IMR-90 (cell line): Measurements from ENCODE around the gene FXYD1. TPM values are rescaled to one million over a fixed set of nuclear protein-coding genes. Genes with fewer than 3 reads are reported as not detected.
A peak's percentile ranks its signal among the peaks of the same experiment; 100 is the strongest.

ENCODE experiments used
- ATAC-seq: fragments of 200-7000 bp; cut with Tn5 transposase; 2 replicates; pipeline ENCODE4 v1.9.1; 2020; ENCODE audit warnings: low read depth, mild to moderate bottlenecking, moderate library complexity
- BruUV-seq: library from RNA; stranded (reverse); fragments of 400-500 nt; replicated peaks from 2 replicates; lab custom pipeline; 2021; lab: Mats Ljungman, UMichigan
- CTCF ChIA-PET: fragments of 300-600 bp; formaldehyde crosslinking; extraction: SDS; loops from one replicate; lab custom pipeline; 2021; ENCODE audit warnings: antibody characterized with exemption; lab: Yijun Ruan, JAX
- POLR2A ChIA-PET: fragments of 300-600 bp; sonication (Branson Sonifier 250); formaldehyde crosslinking; loops from one replicate; lab custom pipeline; 2022; ENCODE audit warnings: antibody characterized with exemption; ENCODE audit not compliant: unreplicated experiment; lab: Charles Lee
- DNase-seq: peaks from one replicate; pipeline ENCODE4 v3.0.0; 2013
- H2AFZ ChIP-seq: replicated peaks from 2 replicates; pipeline ENCODE3; 2013; ENCODE audit warnings: low read length, mild to moderate bottlenecking; ENCODE audit not compliant: poor library complexity
- H2AK5ac ChIP-seq: 2 replicates; pipeline ENCODE4 v1.6.1; 2013; ENCODE audit warnings: low read depth, low read length, inconsistent platforms
- H2AK9ac ChIP-seq: replicated peaks from 2 replicates; pipeline ENCODE3; 2013; ENCODE audit warnings: mild to moderate bottlenecking, low read depth, low read length, moderate library complexity; ENCODE audit not compliant: poor library complexity
- H2BK120ac ChIP-seq: 2 replicates; pipeline ENCODE4 v1.6.1; 2013; ENCODE audit warnings: low read depth, low read length, inconsistent platforms
- H2BK15ac ChIP-seq: 3 replicates; pipeline ENCODE4 v1.6.1; 2013; ENCODE audit warnings: low read depth, low read length, inconsistent platforms
- H2BK20ac ChIP-seq: 2 replicates; pipeline ENCODE4 v1.6.1; 2013; ENCODE audit warnings: low read depth, mild to moderate bottlenecking, inconsistent platforms, low read length, moderate library complexity
- H2BK5ac ChIP-seq: 2 replicates; pipeline ENCODE4 v1.6.1; 2013; ENCODE audit warnings: mild to moderate bottlenecking, low read depth, low read length, inconsistent platforms; ENCODE audit not compliant: poor library complexity, severe bottlenecking
- H3K14ac ChIP-seq: replicated peaks from 2 replicates; pipeline ENCODE4 v1.6.1; 2013; ENCODE audit warnings: low read depth, low read length, inconsistent platforms
- H3K18ac ChIP-seq: 2 replicates; pipeline ENCODE4 v1.6.1; 2013; ENCODE audit warnings: low read depth, low read length, control low read depth
- H3K23ac ChIP-seq: 2 replicates; pipeline ENCODE4 v1.6.1; 2013; ENCODE audit warnings: low read depth, low read length, inconsistent platforms
- H3K27ac ChIP-seq: 2 replicates; pipeline ENCODE4 v1.5.1; 2013; ENCODE audit warnings: mild to moderate bottlenecking, control low read depth, low read length; ENCODE audit not compliant: insufficient read depth
- H3K27me3 ChIP-seq: 2 replicates; pipeline ENCODE4 v1.6.1; 2013; ENCODE audit warnings: low read length; ENCODE audit not compliant: control insufficient read depth, insufficient read depth
- H3K36me3 ChIP-seq: 2 replicates; pipeline ENCODE4 v1.6.1; 2013; ENCODE audit warnings: low read length, mixed read lengths; ENCODE audit not compliant: control insufficient read depth, insufficient read depth
- H3K4ac ChIP-seq: 2 replicates; pipeline ENCODE4 v1.6.1; 2013; ENCODE audit warnings: low read depth, low read length, inconsistent platforms
- H3K4me1 ChIP-seq: 2 replicates; pipeline ENCODE4 v1.6.1; 2013; ENCODE audit warnings: low read length, mixed read lengths; ENCODE audit not compliant: control insufficient read depth, insufficient read depth
- H3K4me2 ChIP-seq: 2 replicates; pipeline ENCODE4 v1.6.1; 2013; ENCODE audit warnings: low read depth, mild to moderate bottlenecking, control low read depth, low read length, moderate library complexity
- H3K4me3 ChIP-seq: 2 replicates; pipeline ENCODE4 v1.5.1; 2013; ENCODE audit warnings: low read depth, mild to moderate bottlenecking, control low read depth, low read length, moderate library complexity; ENCODE audit not compliant: insufficient read depth
- H3K56ac ChIP-seq: 2 replicates; pipeline ENCODE4 v1.6.1; 2013; ENCODE audit warnings: low read length, inconsistent platforms; ENCODE audit not compliant: insufficient read depth; ENCODE audit errors: extremely low read depth
- H3K79me1 ChIP-seq, 2 experiments: 2 replicates each; pipeline ENCODE4 v1.6.1; 2013; ENCODE audit warnings: low read length in 2 of 2, inconsistent platforms in 1 of 2, low read depth in 1 of 2
- H3K9ac ChIP-seq: 2 replicates; pipeline ENCODE4 v1.6.1; 2013; ENCODE audit warnings: low read depth, low read length, control low read depth
- H3K9me1 ChIP-seq: 2 replicates; pipeline ENCODE4 v1.6.1; 2013; ENCODE audit warnings: low read length, inconsistent platforms; ENCODE audit not compliant: insufficient read depth
- H3K9me3 ChIP-seq: 2 replicates; pipeline ENCODE4 v1.6.1; 2013; ENCODE audit warnings: low read length; ENCODE audit not compliant: control insufficient read depth, insufficient read depth
- H4K20me1 ChIP-seq: 2 replicates; pipeline ENCODE4 v1.6.1; 2013; ENCODE audit warnings: low read length, inconsistent platforms; ENCODE audit not compliant: insufficient read depth
- H4K5ac ChIP-seq: 2 replicates; pipeline ENCODE4 v1.6.1; 2013; ENCODE audit warnings: mild to moderate bottlenecking, low read depth, low read length, control low read depth
- H4K8ac ChIP-seq, 2 experiments: 2 replicates each; pipeline ENCODE4 v1.6.1; 2013; ENCODE audit warnings: low read depth in 2 of 2, low read length in 2 of 2, control low read depth in 1 of 2, inconsistent platforms in 1 of 2
- H4K91ac ChIP-seq: 2 replicates; pipeline ENCODE4 v1.6.1; 2013; ENCODE audit warnings: low read depth, low read length, inconsistent platforms; ENCODE audit not compliant: insufficient read depth
- MAZ ChIP-seq: IDR thresholded peaks from 2 replicates; pipeline ENCODE4 v1.6.1; 2012; ENCODE audit warnings: low read depth, mild to moderate bottlenecking, low read length, improper control_type of control experiment, moderate library complexity, borderline replicate concordance
- MXI1 ChIP-seq: IDR thresholded peaks from 2 replicates; pipeline ENCODE4 v1.6.1; 2012; ENCODE audit warnings: low read depth, mild to moderate bottlenecking, low read length, moderate library complexity, borderline replicate concordance
- WGBS, 2 experiments: methylation state at CpG; one replicate each; pipeline versions ENCODE4 v1.1.5 to v1.1.7; 2013; ENCODE audit warnings: missing lambda C conversion rate in 2 of 2; ENCODE audit not compliant: insufficient read length in 1 of 2; ENCODE audit errors: extremely low coverage in 2 of 2; 5-methylcytosine and 5-hydroxymethylcytosine counted together
- dilution Hi-C: fragments of 300-500 bp; cut with HindIII; formaldehyde crosslinking; loops from one replicate; pipeline ENCODE4 v1.14.3; 2018; ENCODE audit warnings: low sequenced_read_pairs; ENCODE audit not compliant: unreplicated experiment
- in situ Hi-C: fragments of 300-500 bp; cut with MboI; formaldehyde crosslinking; loops from 3 replicates; pipeline ENCODE4 v1.14.3; 2019; ENCODE audit warnings: low sequenced_read_pairs, inconsistent platforms, mixed read lengths
- intact Hi-C: fragments of 100-400 bp; cut with micrococcal nuclease; formaldehyde crosslinking; loops from 2 replicates; pipeline ENCODE4 v1.10.0; 2022
- polyA plus RNA-seq, 3 experiments: library from polyadenylated mRNA; depleted of rRNA; stranded (reverse); fragments of >200 nt; gene quantifications; 2 replicates each; pipeline ENCODE4 v1.2.3, GENCODE V29; 2012; ENCODE audit warnings: low replicate concordance in 1 of 3
- total RNA-seq: library from RNA; depleted of rRNA; stranded (reverse); fragments of >200 nt; gene quantifications from 2 replicates; pipeline ENCODE4 v1.2.3, GENCODE V29; 2012

The FXYD1 gene
- total and polyA plus RNA-seq, 2 of the 4 experiments (the other 2 are of a cell fraction), result 0.18 to 3.9 TPM

DNA sequence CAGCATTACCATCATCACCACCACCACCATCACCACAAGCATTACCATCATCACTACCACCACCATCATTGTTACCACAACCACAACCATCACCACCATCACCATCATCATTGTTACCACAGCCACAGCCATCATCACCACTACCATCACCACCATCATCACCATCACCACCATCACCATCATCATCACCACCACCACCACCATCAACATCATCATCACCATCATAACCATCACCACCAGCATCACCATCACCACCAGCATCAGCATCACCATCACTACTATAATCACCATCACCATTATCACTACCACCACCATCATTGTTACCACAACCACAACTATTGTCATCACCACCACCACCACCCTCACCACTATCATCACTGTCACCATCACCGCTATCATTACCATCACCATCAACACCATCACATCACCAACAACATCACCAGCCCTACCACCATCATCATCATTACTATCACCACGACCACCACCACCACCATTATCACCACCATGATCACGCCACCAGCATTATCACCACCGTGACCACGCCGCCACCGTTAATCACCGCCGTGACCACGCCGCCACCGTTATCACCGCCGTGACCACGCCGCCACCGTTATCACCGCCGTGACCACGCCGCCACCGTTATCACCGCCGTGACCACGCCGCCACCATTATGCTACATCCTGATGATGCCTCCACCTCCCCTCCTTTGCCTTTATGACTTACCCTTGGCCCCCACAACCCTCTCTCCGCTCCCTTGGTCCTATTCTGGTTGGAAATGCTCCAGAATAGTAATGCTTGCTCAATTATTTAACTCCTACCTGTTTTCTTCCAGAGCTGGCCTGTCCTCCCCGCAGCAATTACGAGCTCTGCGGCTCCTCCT is 33.0 kb upstream of the FXYD1 start:
- Histone ChIP-seq H3K23ac (no peak overlapping the region), H2BK20ac (no peak overlapping the region), H4K20me1 (no peaks in the 10 kb centered on the region), H3K4me2 (no peak overlapping the region), H2BK5ac (no peak overlapping the region), H3K4me3 (no peak overlapping the region), H2AFZ (peak overlapping the region; percentile 14), H3K36me3 (no peaks in the 10 kb centered on the region), H2AK9ac (no peak overlapping the region), H4K91ac (no peak overlapping the region), H3K9ac (no peak overlapping the region), H4K8ac (no peak overlapping the region), H2BK15ac (no peak overlapping the region), H2BK120ac (no peak overlapping the region), H3K9me3 (peaks cover 5% of the 10 kb centered on the region; the same call in 1 of the 2 replicates), H2AK5ac (no peak overlapping the region), H3K18ac (no peak overlapping the region), H3K14ac (no peak overlapping the region), H3K4me1 (no peaks in the 10 kb centered on the region), H4K5ac (no peak overlapping the region), H3K79me1 (no peaks in the 10 kb centered on the region), H3K27ac (no peak overlapping the region), H3K27me3 (no peaks in the 10 kb centered on the region; the same call in 1 of the 2 replicates), H3K4ac (no peak overlapping the region), H3K9me1 (no peaks in the 10 kb centered on the region), H3K56ac (no peak overlapping the region)
- ATAC-seq (no peak), DNase-seq (no peak)
- dilution Hi-C loops (no loop called here), intact Hi-C loops (no loop called here), in situ Hi-C loops (no loop called here)
- 78% methylated on average over 8 of the region's 30 CpGs; no CpG with 5 or more reads in 1 of the 2 experiments for WGBS, 2 experiments
- no TSS peak for BruUV-seq
- POLR2A ChIA-PET, result no interaction called here
- CTCF ChIA-PET, result no interaction called here
- TF ChIP-seq MAZ, result no peak
- TF ChIP-seq MXI1, result no peak
